ENCODE data around the gene ESYT1. TPM values are rescaled to one million over a fixed set of nuclear protein-coding genes. Genes with fewer than 3 reads are reported as not detected.

Gene ESYT1
- total and polyA plus RNA-seq, 10 of the 15 experiments (the other 5 are each of a cell fraction or from before 2014, with no cell fraction given) = 47.5 to 120 (median 87.1) TPM

GRCh38 chr12:56110571-56110970 is 17.5 kb upstream of the ESYT1 start:
- no peak for TF ChIP-seq YBX1 (IDR thresholded peaks at IDR 0.05)
- no peak for TF ChIP-seq CBX5 (IDR thresholded peaks at IDR 0.05; ENCODE audit: low read depth)
- TF ChIP-seq ZNF217 (IDR thresholded peaks at IDR 0.05) = no peak
- no peak for TF ChIP-seq LARP7 (IDR thresholded peaks at IDR 0.05)
- TF ChIP-seq CEBPB (IDR thresholded peaks at IDR 0.05; ENCODE audit: borderline replicate concordance in 1 of 2, low read depth in 2 of 2, low read length in 2 of 2) = no peak
- TF ChIP-seq WRNIP1 (IDR thresholded peaks at IDR 0.05; ENCODE audit: borderline replicate concordance, low read depth, low read length) = no peak
- no peak for TF ChIP-seq ZNF622 (IDR thresholded peaks at IDR 0.05)
- no peak for TF ChIP-seq ETV6 (conservative IDR thresholded peaks at IDR 0.05 in 1 of 2, IDR thresholded peaks at IDR 0.05 in 1 of 2; ENCODE audit: borderline replicate concordance in 1 of 2, low read depth in 1 of 2)
- TF ChIP-seq JUND (IDR thresholded peaks at IDR 0.05; ENCODE audit: low read depth, low read length) = no peak
- TF ChIP-seq ZNF592 (IDR thresholded peaks at IDR 0.05) = no peak
- no peak for TF ChIP-seq HCFC1 (IDR thresholded peaks at IDR 0.05; ENCODE audit: low read length)
- TF ChIP-seq CREM (IDR thresholded peaks at IDR 0.05; ENCODE audit: low read depth) = no peak
- TF ChIP-seq EZH2 (IDR thresholded peaks at IDR 0.05; ENCODE audit: borderline replicate concordance, control insufficient read depth, low read depth, low read length) = no peak
- TF ChIP-seq ZNF384 (IDR thresholded peaks at IDR 0.05; ENCODE audit: borderline replicate concordance, low read depth, low read length) = no peak
- Histone ChIP-seq H2AFZ (ENCODE audit: control insufficient read depth, low read depth, low read length) (no peak overlapping the region), H3K27me3 (replicated peaks in 1 of 2; ENCODE audit: control insufficient read depth in 2 of 2, insufficient read depth in 2 of 2, low read length in 1 of 2) (no peaks in the 10 kb centered on the region), H4K20me1 (ENCODE audit: control insufficient read depth, insufficient read depth) (no peaks in the 10 kb centered on the region), H3K27ac (ENCODE audit: control insufficient read depth, insufficient read depth) (no peak overlapping the region), H3K79me2 (ENCODE audit: control insufficient read depth, insufficient read depth, low read length) (peaks cover 21% of the 10 kb centered on the region), H3K9me3 (replicated peaks; ENCODE audit: control insufficient read depth, insufficient read depth, low read length) (no peaks in the 10 kb centered on the region), H3K36me3 (ENCODE audit: control insufficient read depth in 2 of 2, insufficient read depth in 2 of 2, low read length in 1 of 2) (peaks cover 17 to 42% of the 10 kb centered on the region in 2 experiments), H3K4me1 (ENCODE audit: control insufficient read depth, insufficient read depth, low read length) (peaks cover 6% of the 10 kb centered on the region), H3K4me3 (no peak overlapping the region), H3K9ac (ENCODE audit: control insufficient read depth, insufficient read depth, low read length) (no peak overlapping the region), H3K4me2 (ENCODE audit: control insufficient read depth, insufficient read depth) (no peak overlapping the region)
- 85% methylated on average over 5 of the region's 5 CpGs for WGBS (ENCODE audit: insufficient coverage, insufficient replicate concordance, low lambda C conversion rate, missing lambda C conversion rate)
- SMC1A ChIA-PET (ENCODE audit: uncharacterized antibody, unreplicated experiment) = no interaction called here
- RAD21 ChIA-PET (ENCODE audit: unreplicated experiment) = no interaction called here
- BruUV-seq (replicated peaks) = no TSS peak
- CTCF ChIA-PET = interaction anchor here (1.1 kb wide), 1 partner anchor 372 kb away, joined by 3 read pairs; no protein-coding TSS in a partner anchor
- DNase-seq (ENCODE audit: low read depth, low spot score) (no peak), ATAC-seq (no peak), FAIRE-seq (no peak)
- in situ Hi-C loops (cut with MboI) = no loop called here
- intact Hi-C loops (cut with micrococcal nuclease; ENCODE audit: unreplicated experiment) = no loop called here
- POLR2A ChIA-PET = interaction anchor here (0.7 to 1.0 kb wide), 2 partner anchors 12 to 66 kb away, joined by 5 read pairs; no protein-coding TSS in a partner anchor
